HL-60 (cell line): Measurements from ENCODE around the gene CACNA2D3.
A peak's percentile ranks its signal among the peaks of the same experiment; 100 is the strongest.

Experiments used
- DNase-seq, 2 experiments: peaks; one replicate each; pipeline ENCODE4 v3.0.0-alpha.2; 2010 to 2020; ENCODE audit warnings: low read depth in 1 of 2, low spot score in 1 of 2
- H3K27ac ChIP-seq: fragments of 250-450 bp; sonication (Bioruptor Pico); replicated peaks from 2 replicates; pipeline ENCODE4 v1.5.1; 2020; ENCODE audit warnings: mild to moderate bottlenecking, moderate library complexity
- H3K27me3 ChIP-seq: fragments of 250-450 bp; sonication (Bioruptor Pico); 2 replicates; pipeline ENCODE4 v1.5.1; 2021; ENCODE audit warnings: mild to moderate bottlenecking, moderate library complexity; ENCODE audit not compliant: insufficient read depth, poor library complexity, severe bottlenecking
- H3K4me3 ChIP-seq: replicated peaks from 2 replicates; pipeline ENCODE4 v1.5.1; 2011; ENCODE audit warnings: mild to moderate bottlenecking, control low read depth, low read length; ENCODE audit not compliant: insufficient read depth
- GABPA ChIP-seq: IDR thresholded peaks from 2 replicates; pipeline ENCODE4 v1.6.1; 2012; ENCODE audit warnings: low read depth
- POLR2AphosphoS5 ChIP-seq: IDR thresholded peaks from 2 replicates; pipeline ENCODE4 v1.6.1; 2012; ENCODE audit warnings: low read depth
- SPI1 ChIP-seq: IDR thresholded peaks from 2 replicates; pipeline ENCODE4 v1.6.1; 2012; ENCODE audit warnings: low read depth, mild to moderate bottlenecking, borderline replicate concordance
- TF ChIP-seq, protein P1 (sequence below): IDR thresholded peaks from one replicate; pipeline ENCODE4 v1.5.1; 2011; ENCODE audit warnings: low read length, control low read depth, inconsistent platforms; ENCODE audit not compliant: insufficient read depth
- TF ChIP-seq, protein P2 (sequence below): IDR thresholded peaks from 2 replicates; pipeline ENCODE4 v1.6.1; 2012; ENCODE audit warnings: low read depth; ENCODE audit not compliant: insufficient replicate concordance

CACNA2D3 gene

DNA sequence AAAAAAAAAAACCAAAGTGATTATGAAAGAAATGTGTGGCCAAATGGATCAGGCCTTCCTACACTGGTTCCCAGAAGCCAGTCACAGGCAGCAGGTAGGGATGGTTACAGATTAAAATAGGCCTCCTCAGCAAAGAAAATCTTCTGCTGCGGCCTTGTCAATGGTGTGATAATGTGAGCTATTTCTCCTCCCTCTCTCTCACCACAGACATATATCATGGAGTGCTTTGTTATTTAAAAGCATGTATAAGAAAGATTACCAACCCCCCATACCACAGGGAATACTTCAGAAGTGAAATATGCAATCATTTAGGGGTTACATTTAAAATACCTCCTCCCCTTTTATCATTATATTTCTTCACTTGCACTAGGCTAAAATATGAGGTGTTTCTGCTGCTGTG is 837.7 kb downstream of the CACNA2D3 start:
- DNase-seq = no peak

DNA sequence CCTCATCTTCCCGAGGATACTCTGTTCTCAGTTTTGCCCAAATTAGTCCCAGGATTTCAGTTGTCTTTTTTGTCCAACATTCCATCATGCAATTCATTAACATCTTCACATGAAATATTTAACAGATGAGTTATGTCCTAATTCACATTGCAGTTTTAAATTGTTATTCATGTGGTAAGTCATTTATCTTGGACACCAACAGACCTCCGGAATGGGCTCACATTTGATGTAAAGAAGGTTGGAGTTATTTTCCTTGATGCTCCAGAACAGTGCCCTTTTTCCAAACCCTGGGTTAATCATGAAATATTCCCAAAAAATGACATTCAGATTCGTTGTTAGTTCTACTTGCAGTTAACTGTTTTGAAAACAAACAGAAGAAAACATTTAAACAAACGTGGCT is 838.3 kb downstream of the CACNA2D3 start:
- Histone ChIP-seq H3K27me3 (no peaks in the 10 kb centered on the region), H3K4me3 (no peak overlapping the region), H3K27ac (no peak overlapping the region)
- no peak for DNase-seq
- TF ChIP-seq POLR2AphosphoS5 = no peak
- TF ChIP-seq, protein P1, sequence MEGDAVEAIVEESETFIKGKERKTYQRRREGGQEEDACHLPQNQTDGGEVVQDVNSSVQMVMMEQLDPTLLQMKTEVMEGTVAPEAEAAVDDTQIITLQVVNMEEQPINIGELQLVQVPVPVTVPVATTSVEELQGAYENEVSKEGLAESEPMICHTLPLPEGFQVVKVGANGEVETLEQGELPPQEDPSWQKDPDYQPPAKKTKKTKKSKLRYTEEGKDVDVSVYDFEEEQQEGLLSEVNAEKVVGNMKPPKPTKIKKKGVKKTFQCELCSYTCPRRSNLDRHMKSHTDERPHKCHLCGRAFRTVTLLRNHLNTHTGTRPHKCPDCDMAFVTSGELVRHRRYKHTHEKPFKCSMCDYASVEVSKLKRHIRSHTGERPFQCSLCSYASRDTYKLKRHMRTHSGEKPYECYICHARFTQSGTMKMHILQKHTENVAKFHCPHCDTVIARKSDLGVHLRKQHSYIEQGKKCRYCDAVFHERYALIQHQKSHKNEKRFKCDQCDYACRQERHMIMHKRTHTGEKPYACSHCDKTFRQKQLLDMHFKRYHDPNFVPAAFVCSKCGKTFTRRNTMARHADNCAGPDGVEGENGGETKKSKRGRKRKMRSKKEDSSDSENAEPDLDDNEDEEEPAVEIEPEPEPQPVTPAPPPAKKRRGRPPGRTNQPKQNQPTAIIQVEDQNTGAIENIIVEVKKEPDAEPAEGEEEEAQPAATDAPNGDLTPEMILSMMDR = no peak

More for the DNA sequence above, 837.7 kb downstream of the CACNA2D3 start:
- Histone ChIP-seq H3K27ac (no peak overlapping the region), H3K4me3 (no peak overlapping the region), H3K27me3 (no peaks in the 10 kb centered on the region)
- no peak for TF ChIP-seq POLR2AphosphoS5
- TF ChIP-seq GABPA = no peak
- TF ChIP-seq, protein P2, sequence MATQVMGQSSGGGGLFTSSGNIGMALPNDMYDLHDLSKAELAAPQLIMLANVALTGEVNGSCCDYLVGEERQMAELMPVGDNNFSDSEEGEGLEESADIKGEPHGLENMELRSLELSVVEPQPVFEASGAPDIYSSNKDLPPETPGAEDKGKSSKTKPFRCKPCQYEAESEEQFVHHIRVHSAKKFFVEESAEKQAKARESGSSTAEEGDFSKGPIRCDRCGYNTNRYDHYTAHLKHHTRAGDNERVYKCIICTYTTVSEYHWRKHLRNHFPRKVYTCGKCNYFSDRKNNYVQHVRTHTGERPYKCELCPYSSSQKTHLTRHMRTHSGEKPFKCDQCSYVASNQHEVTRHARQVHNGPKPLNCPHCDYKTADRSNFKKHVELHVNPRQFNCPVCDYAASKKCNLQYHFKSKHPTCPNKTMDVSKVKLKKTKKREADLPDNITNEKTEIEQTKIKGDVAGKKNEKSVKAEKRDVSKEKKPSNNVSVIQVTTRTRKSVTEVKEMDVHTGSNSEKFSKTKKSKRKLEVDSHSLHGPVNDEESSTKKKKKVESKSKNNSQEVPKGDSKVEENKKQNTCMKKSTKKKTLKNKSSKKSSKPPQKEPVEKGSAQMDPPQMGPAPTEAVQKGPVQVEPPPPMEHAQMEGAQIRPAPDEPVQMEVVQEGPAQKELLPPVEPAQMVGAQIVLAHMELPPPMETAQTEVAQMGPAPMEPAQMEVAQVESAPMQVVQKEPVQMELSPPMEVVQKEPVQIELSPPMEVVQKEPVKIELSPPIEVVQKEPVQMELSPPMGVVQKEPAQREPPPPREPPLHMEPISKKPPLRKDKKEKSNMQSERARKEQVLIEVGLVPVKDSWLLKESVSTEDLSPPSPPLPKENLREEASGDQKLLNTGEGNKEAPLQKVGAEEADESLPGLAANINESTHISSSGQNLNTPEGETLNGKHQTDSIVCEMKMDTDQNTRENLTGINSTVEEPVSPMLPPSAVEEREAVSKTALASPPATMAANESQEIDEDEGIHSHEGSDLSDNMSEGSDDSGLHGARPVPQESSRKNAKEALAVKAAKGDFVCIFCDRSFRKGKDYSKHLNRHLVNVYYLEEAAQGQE = no peak
- TF ChIP-seq, protein P1 = no peak

DNA sequence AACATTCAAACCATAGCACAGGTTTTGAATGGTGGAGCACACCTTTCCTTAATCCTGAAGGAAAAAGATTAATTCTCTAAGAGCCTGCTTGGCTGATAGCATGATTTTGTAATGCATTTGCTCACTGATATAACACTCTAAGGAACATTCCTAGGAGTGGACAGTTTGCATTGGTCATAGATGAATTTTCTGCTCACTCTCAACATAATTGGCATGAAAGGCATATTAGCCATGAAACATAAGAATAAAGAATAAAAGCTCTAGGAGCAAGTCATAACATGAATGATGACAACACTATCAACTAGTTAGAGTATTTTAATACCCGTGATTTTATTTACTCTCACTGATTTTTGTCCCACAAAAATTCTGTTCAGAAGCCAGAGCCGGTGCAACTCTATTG is 839.8 kb downstream of the CACNA2D3 start:
- Histone ChIP-seq H3K4me3 (no peak overlapping the region), H3K27ac (no peak overlapping the region), H3K27me3 (no peaks in the 10 kb centered on the region)
- no peak for DNase-seq
- TF ChIP-seq, protein P1 = no peak
- TF ChIP-seq POLR2AphosphoS5 = no peak
- no peak for TF ChIP-seq SPI1
- no peak for TF ChIP-seq GABPA
- TF ChIP-seq, protein P2 = no peak

DNA sequence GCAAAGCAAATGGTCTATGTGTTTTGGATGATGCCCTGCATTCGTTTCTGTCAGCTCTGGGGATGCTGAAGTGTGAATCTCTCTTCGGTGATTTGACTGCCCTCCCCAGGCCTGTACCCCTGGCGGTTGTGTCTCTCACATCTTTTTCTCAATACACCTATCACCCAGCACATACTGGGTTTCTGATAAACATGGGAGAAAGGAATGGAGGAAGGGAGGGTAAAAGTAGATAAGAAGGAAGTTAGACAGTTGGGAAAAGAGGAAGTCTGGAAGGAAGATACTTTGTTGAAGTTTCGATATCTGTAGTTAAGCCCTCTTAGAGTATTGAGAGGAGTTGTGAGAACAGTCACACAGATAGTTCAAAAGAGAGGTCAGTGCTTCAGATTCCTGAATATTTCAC is 841.3 kb downstream of the CACNA2D3 start:
- peak in 1 of 2 experiments; percentile 6 for DNase-seq
- peak overlapping the region; percentile 40 for H3K27ac ChIP-seq
- TF ChIP-seq SPI1 = peak; percentile 96
- TF ChIP-seq, protein P2 = no peak
- no peak overlapping the region for H3K4me3 ChIP-seq
- no peaks in the 10 kb centered on the region for H3K27me3 ChIP-seq
